Adipocyte (in vitro differentiated cells): ENCODE data around the gene ZNF692.

Experiments
- DNase-seq: peaks from one replicate; pipeline ENCODE4 v3.0.0-alpha.2; 2015; ENCODE audit warnings: low read depth
- H3K27me3 ChIP-seq: replicated peaks from 2 replicates; pipeline ENCODE4 v1.7.0; 2013; ENCODE audit warnings: mild to moderate bottlenecking, low read length, moderate library complexity; ENCODE audit not compliant: control insufficient read depth, insufficient read depth
- H3K36me3 ChIP-seq: 2 replicates; pipeline ENCODE4 v1.7.0; 2013; ENCODE audit warnings: low read length, mild to moderate bottlenecking, moderate library complexity; ENCODE audit not compliant: control insufficient read depth, insufficient read depth, severe bottlenecking
- H3K4me1 ChIP-seq: 2 replicates; pipeline ENCODE4 v1.7.0; 2013; ENCODE audit warnings: mild to moderate bottlenecking, low read length, moderate library complexity; ENCODE audit not compliant: control insufficient read depth, insufficient read depth
- H3K4me3 ChIP-seq: 2 replicates; pipeline ENCODE4 v1.7.0; 2013; ENCODE audit warnings: mild to moderate bottlenecking, low read length, moderate library complexity
- H3K9ac ChIP-seq: 2 replicates; pipeline ENCODE4 v1.7.0; 2013; ENCODE audit warnings: mild to moderate bottlenecking, low read length, moderate library complexity
- H3K9me3 ChIP-seq: 2 replicates; pipeline ENCODE4 v1.7.0; 2013; ENCODE audit warnings: mild to moderate bottlenecking, low read length, moderate library complexity; ENCODE audit not compliant: control insufficient read depth

Gene ZNF692

DNA sequence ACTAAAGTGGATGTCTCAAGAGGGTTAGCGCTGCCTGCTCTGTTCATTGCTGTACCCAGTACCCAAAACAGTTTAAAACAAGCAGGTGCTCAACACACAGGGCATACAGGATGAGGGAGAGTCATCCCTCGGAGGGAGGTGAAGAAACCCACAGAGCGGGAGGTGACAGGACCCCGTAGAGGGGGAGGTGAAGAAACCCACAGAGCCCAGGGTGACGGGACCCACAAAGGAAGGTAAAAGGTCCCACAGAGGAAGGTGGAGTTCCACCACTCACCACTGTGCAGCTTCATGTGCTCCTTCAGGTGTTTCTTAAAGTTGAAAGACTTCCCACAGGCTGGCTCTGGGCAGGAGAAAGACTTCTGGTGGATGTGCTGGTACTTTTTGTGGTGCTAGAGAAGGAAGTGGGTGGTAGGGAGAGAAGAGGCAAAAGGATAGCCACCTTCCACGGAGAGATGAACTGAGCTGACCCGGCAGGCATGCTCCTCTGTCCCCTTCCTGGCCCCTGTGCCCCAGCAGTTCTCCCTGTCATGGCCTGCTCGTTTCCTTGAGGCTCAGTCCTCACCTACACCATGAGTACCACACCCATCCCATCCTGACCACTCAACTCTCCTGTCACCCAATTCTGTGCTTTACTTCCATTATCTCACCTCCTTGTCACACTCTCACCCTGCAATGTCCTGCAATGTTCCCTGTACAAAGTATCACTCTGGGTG lies 5.1 kb downstream of the ZNF692 start:
- H3K27me3 ChIP-seq: no peaks in the 10 kb centered on the region
- no peak for DNase-seq
- H3K9ac ChIP-seq: no peak overlapping the region
- peaks cover 32% of the 10 kb centered on the region for H3K4me1 ChIP-seq
- peaks cover 40% of the 10 kb centered on the region for H3K36me3 ChIP-seq
- H3K9me3 ChIP-seq: no peaks in the 10 kb centered on the region
- H3K4me3 ChIP-seq: no peak overlapping the region

DNA sequence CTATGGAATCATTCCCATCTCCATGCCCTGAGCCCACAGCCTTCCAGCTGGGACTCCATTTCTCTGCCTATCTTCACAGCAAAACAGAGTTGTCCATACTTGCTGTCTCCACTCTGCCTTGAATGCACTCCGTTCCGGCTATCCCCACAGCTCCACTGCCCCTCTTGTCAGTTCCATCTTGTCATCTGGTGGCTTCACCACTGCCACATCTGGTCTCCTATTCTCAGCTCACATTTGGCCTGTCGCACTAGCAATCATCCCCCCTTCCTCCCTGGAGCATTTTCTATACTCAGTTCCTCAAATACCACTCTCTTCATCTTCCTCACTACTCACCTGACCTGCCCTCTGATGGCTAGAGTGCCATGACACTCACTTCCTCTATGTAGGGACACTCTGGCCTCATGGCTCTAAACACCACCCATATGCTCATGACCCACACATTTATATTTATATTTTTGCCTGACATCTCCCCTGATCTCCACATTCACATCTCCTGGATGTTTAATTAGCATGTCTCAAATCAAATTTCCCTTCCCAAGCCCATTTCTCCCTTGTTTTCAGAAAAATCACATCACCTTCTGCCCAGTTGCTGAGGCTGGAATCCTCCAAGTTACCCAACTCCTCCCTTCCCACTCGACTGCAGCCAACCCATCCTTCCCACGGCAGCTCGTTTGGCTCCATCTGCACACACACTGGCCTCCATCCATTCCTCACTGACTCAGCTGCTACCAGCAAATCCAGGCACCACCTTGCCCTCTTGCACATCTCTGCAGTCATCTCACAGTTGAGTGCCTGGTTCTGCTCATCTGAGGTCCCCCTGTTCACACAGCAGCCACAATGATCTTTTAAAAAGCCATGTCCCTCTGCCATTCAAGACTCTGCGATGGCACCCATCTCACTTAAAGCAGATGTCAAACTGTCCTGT lies 6.1 kb downstream of the ZNF692 start:
- DNase-seq: no peak
- no peak overlapping the region for H3K4me3 ChIP-seq
- H3K9ac ChIP-seq: no peak overlapping the region
- peaks cover 23% of the 10 kb centered on the region for H3K4me1 ChIP-seq
- no peaks in the 10 kb centered on the region for H3K27me3 ChIP-seq
- no peaks in the 10 kb centered on the region for H3K9me3 ChIP-seq
- peaks cover 51% of the 10 kb centered on the region for H3K36me3 ChIP-seq

DNA sequence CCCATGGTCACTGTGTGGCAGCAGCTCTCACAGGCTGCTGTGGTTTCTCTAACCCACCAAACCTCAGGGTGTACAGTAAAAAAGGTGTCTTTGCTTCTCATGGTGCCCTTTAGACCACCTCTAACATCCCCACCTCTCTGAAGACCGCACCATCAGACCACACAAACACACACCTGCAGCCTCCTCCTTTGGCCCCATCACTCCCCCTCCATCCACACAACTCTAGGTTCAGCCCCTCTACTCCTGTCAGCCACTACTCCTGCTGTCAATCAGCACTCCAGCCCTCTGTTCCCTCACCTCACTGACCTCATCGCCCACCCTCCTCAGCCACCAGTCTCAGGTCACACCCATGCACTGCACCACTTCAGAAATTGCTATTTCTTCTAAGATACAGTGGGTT lies 7.5 kb downstream of the ZNF692 start:
- H3K36me3 ChIP-seq: peaks cover 63% of the 10 kb centered on the region
- no peak for DNase-seq
- H3K4me1 ChIP-seq: peaks cover 20% of the 10 kb centered on the region
- H3K27me3 ChIP-seq: no peaks in the 10 kb centered on the region
- no peak overlapping the region for H3K4me3 ChIP-seq
- no peaks in the 10 kb centered on the region for H3K9me3 ChIP-seq
- H3K9ac ChIP-seq: no peak overlapping the region

DNA sequence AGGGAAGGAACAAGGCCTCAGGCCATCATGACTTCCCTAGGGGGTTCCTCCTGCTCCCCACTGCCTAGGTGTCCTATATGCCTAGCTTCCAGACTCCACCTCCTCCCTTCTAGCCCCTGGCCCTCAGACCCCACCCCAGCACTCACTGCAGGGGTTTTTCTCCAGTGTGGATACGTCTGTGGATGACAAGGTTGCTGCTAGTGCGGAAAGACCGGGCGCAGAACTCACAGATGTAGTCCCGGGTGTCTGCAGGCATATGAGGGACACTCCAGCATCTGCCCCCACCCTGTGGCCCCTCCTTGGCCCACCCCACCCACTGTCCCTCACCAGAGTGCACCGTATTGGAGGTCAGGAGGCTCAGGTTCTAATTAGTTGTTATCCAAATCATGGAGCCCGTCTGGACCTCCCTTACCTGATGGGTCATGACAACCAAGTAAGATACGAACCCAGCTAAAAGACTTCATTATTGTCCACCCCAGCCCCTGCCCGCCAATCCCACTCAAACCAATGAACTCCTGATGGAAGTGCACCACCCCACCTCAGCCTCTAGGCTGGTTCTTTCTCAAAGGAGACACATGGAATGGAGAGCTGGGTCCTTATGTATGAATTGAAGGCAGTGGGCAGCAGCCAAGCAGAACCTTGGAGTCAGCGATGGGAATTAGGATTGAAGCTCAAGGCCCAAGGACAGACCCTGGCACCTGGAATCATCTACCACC lies 8.2 kb downstream of the ZNF692 start:
- peaks cover 20% of the 10 kb centered on the region for H3K4me1 ChIP-seq
- no peaks in the 10 kb centered on the region for H3K27me3 ChIP-seq
- H3K36me3 ChIP-seq: peaks cover 70% of the 10 kb centered on the region
- H3K4me3 ChIP-seq: no peak overlapping the region
- no peak for DNase-seq
- H3K9ac ChIP-seq: no peak overlapping the region
- H3K9me3 ChIP-seq: no peaks in the 10 kb centered on the region

DNA sequence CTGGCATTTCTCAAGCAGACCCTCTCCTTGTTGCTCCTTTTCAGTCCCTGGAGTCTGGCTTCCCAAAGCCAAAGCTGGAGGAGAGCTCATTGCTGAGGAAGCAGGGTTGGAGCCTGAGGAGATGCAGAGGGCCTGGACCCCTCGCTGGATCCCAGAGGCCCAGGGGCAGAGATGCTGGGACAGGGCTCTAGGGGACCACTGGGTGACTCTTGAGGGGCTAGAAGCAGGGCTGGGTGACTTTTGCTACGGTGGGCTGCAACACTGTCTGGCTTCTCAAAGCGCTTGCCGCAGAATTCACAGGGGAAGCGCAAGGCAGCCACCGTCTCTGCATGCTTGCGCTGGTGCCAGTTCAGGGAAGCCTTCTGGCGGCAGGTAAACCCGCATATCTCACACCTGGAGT lies 8.8 kb downstream of the ZNF692 start:
- DNase-seq: no peak
- Histone ChIP-seq H3K9me3 (no peaks in the 10 kb centered on the region), H3K4me1 (peaks cover 20% of the 10 kb centered on the region), H3K27me3 (no peaks in the 10 kb centered on the region), H3K9ac (no peak overlapping the region), H3K36me3 (peaks cover 71% of the 10 kb centered on the region), H3K4me3 (no peak overlapping the region)

DNA sequence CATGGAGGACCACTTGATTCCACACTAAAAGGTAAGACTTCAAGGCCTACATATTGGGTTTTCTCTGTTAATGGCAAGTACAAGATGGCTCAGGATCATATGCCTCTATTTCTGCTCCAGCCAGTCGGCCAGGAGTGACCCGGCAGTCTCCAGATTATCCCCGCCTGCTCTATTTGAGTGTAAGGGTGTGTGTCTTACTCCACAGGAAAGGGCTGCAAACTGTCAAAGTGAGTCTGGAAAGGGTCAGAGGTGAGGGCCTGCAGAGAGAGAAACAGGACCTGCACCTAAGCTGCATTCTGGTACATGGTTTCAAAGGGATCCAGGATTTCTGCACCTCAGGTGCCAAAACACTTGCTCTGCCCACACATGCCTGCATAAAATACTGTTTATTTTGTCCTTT lies 9.2 kb downstream of the ZNF692 start:
- Histone ChIP-seq H3K9ac (no peak overlapping the region), H3K27me3 (no peaks in the 10 kb centered on the region), H3K4me3 (no peak overlapping the region), H3K4me1 (peaks cover 20% of the 10 kb centered on the region), H3K9me3 (no peaks in the 10 kb centered on the region), H3K36me3 (peaks cover 67% of the 10 kb centered on the region)
- no peak for DNase-seq

DNA sequence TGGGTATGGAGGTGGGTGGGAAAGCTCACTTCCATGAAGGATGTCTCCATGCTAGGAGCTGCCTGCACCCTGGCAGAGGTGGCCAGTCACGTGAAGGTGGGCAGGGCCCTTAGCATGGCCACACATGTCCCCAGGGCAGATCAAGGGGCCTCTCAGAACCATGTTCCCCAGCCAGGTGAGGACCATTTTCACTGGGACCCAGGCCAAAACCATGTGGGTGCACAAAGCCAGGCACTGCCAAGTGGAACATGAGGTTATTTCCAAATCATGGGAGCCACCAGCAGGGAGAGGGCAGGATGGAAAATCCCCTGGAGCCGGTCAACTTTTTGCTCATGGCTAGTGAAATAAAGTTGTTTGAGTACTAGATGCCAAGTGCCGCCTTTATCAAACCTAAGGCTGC lies 9.7 kb downstream of the ZNF692 start:
- no peak overlapping the region for H3K9ac ChIP-seq
- H3K4me1 ChIP-seq: peaks cover 20% of the 10 kb centered on the region
- no peaks in the 10 kb centered on the region for H3K27me3 ChIP-seq
- no peak for DNase-seq
- H3K36me3 ChIP-seq: peaks cover 62% of the 10 kb centered on the region
- H3K4me3 ChIP-seq: no peak overlapping the region
- no peaks in the 10 kb centered on the region for H3K9me3 ChIP-seq

DNA sequence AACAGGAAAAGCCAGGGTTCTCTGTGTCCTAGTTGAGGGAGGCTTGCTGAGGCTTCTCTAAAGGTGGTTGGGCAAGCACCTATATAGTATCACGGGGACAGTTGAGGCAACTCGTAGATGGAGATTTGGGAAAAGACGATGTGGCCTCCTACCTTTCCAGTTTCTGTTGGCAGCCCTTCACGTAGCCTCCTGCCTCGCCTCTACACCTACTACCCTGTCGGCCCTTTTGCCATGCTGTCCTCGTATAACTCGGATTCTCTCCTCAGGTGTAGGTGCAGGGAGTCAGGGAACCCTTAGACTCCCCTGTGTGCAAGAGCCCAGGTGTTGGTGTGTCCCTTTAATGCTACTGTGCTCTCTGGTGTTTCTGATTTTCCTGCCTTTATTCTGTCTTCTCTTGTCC lies 10.3 kb downstream of the ZNF692 start:
- DNase-seq: no peak
- no peak overlapping the region for H3K9ac ChIP-seq
- H3K27me3 ChIP-seq: no peaks in the 10 kb centered on the region
- peaks cover 23% of the 10 kb centered on the region for H3K4me1 ChIP-seq
- no peaks in the 10 kb centered on the region for H3K9me3 ChIP-seq
- H3K4me3 ChIP-seq: no peak overlapping the region
- H3K36me3 ChIP-seq: peaks cover 57% of the 10 kb centered on the region

DNA sequence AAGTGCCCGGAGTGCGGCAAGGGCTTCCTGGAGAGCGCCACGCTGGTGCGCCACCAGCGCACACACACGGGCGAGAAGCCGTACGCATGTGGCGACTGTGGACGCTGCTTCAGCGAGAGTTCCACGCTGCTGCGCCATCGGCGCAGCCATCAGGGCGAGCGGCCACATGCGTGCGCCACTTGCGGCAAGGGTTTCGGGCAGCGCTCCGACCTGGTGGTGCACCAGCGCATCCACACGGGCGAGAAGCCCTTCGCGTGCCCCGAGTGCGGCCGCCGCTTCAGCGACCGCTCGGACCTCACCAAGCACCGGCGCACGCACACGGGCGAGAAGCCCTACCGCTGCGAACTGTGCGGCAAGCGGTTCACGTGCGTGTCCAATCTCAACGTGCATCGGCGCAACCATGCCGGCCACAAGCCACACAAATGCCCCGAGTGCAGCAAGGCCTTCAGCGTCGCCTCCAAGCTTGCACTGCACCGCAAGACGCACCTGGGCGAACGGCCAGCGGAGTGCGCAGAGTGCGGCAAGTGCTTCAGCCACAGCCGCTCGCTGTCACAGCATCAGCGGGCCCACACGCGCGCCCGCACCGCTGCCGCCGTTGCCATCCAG lies 10.8 kb downstream of the ZNF692 start:
- Histone ChIP-seq H3K9ac (no peak overlapping the region), H3K36me3 (peaks cover 53% of the 10 kb centered on the region), H3K9me3 (no peaks in the 10 kb centered on the region), H3K4me1 (peaks cover 20% of the 10 kb centered on the region), H3K4me3 (no peak overlapping the region), H3K27me3 (no peaks in the 10 kb centered on the region)
- DNase-seq: no peak

DNA sequence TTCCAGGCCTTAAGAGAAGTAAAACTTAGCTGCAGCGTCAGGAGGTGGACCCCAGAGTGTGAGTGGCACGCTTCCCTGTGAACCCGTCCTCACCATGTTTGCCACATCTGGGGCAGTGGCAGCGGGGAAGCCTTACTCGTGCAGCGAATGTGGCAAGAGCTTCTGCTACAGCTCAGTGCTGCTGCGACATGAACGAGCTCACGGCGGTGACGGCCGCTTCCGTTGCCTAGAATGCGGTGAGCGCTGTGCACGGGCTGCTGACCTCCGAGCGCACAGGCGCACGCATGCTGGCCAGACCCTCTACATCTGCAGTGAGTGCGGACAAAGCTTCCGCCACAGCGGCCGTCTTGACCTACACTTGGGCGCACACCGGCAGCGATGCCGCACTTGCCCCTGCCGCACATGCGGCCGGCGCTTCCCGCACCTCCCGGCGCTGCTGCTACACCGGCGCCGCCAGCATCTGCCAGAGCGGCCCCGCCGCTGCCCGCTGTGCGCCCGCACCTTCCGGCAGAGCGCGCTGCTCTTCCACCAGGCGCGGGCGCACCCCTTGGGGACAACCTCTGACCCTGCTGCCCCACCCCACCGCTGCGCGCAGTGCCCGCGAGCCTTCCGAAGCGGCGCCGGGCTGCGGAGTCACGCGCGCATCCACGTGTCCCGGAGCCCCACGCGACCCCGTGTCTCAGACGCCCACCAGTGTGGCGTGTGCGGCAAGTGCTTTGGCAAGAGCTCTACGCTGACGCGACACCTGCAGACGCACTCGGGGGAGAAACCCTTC lies 11.5 kb downstream of the ZNF692 start:
- H3K36me3 ChIP-seq: peaks cover 53% of the 10 kb centered on the region
- H3K4me3 ChIP-seq: no peak overlapping the region
- H3K4me1 ChIP-seq: peaks cover 24% of the 10 kb centered on the region
- H3K27me3 ChIP-seq: no peaks in the 10 kb centered on the region
- no peak for DNase-seq
- no peak overlapping the region for H3K9ac ChIP-seq
- H3K9me3 ChIP-seq: no peaks in the 10 kb centered on the region
